ACC112 (cell line): ENCODE data around the gene EPB41L4A.
A peak's percentile ranks its signal among the peaks of the same experiment; 100 is the strongest.

Experiments
- H2AFZ ChIP-seq: fragments of 200-600 bp; sonication (generic); one replicate; pipeline ENCODE4 v1.6.0; 2017; ENCODE audit warnings: antibody characterized with exemption, low read length; ENCODE audit not compliant: unreplicated experiment
- H3K27ac ChIP-seq: fragments of 200-600 bp; sonication (generic); 2 replicates; pipeline ENCODE4 v1.5.1; 2014; ENCODE audit warnings: low read depth, mild to moderate bottlenecking, antibody characterized with exemption, low read length, moderate library complexity
- H3K27me3 ChIP-seq: fragments of 200-600 bp; sonication (generic); 2 replicates; pipeline ENCODE4 v1.6.1; 2014; ENCODE audit warnings: mild to moderate bottlenecking, antibody characterized with exemption, low read length, moderate library complexity, mixed read lengths; ENCODE audit not compliant: insufficient read depth
- H3K36me3 ChIP-seq: fragments of 200-600 bp; sonication (generic); 2 replicates; pipeline ENCODE4 v1.6.1; 2016; ENCODE audit warnings: mild to moderate bottlenecking, antibody characterized with exemption, low read length, moderate library complexity, mixed read lengths; ENCODE audit not compliant: insufficient read depth
- H3K4me1 ChIP-seq: fragments of 200-600 bp; sonication (generic); one replicate; pipeline ENCODE4 v1.6.1; 2016; ENCODE audit warnings: low read length, mixed read lengths; ENCODE audit not compliant: insufficient read depth, unreplicated experiment, control insufficient read depth
- H3K4me3 ChIP-seq: fragments of 200-600 bp; sonication (generic); 2 replicates; pipeline ENCODE4 v1.5.1; 2014; ENCODE audit warnings: mild to moderate bottlenecking, low read depth, low read length
- H3K79me2 ChIP-seq: fragments of 200-600 bp; sonication (generic); one replicate; pipeline ENCODE4 v1.6.0; 2016; ENCODE audit warnings: low read length; ENCODE audit not compliant: control insufficient read depth, unreplicated experiment, insufficient read depth

EPB41L4A gene

GRCh38 chr5:112419986-112420864 lies 1.1 kb upstream of the EPB41L4A start:
- Histone ChIP-seq H3K79me2 (no peaks in the 10 kb centered on the region), H2AFZ (peak overlapping the region; percentile 46), H3K4me3 (peak overlapping the region; percentile 72), H3K4me1 (no peaks in the 10 kb centered on the region), H3K36me3 (no peaks in the 10 kb centered on the region), H3K27ac (no peak overlapping the region), H3K27me3 (peaks cover 81% of the 10 kb centered on the region)

GRCh38 chr5:112418659-112419163 lies 366 bp downstream of the EPB41L4A start:
- Histone ChIP-seq H2AFZ (peak overlapping the region; percentile 57), H3K27ac (no peak overlapping the region), H3K79me2 (no peaks in the 10 kb centered on the region), H3K4me1 (no peaks in the 10 kb centered on the region), H3K4me3 (peak overlapping the region; percentile 72), H3K27me3 (peaks cover 83% of the 10 kb centered on the region), H3K36me3 (no peaks in the 10 kb centered on the region)

- H3K27ac ChIP-seq, result no peak overlapping the region
- H3K36me3 ChIP-seq, result no peaks in the 10 kb centered on the region
- peaks cover 87% of the 10 kb centered on the region for H3K27me3 ChIP-seq
- no peaks in the 10 kb centered on the region for H3K4me1 ChIP-seq
- peak overlapping the region; percentile 57 for H2AFZ ChIP-seq
- no peaks in the 10 kb centered on the region for H3K79me2 ChIP-seq
- peak overlapping the region; percentile 72 for H3K4me3 ChIP-seq
These were observed 982 bp downstream of the EPB41L4A start for GRCh38 chr5:112417931-112418658.

- Histone ChIP-seq H3K79me2 (no peaks in the 10 kb centered on the region), H3K4me3 (no peak overlapping the region), H3K4me1 (no peaks in the 10 kb centered on the region), H3K27me3 (peaks cover 69% of the 10 kb centered on the region), H3K36me3 (no peaks in the 10 kb centered on the region), H2AFZ (no peak overlapping the region), H3K27ac (no peak overlapping the region)
These were observed 3.5 kb downstream of the EPB41L4A start for GRCh38 chr5:112415552-112415951.

- Histone ChIP-seq H3K36me3 (no peaks in the 10 kb centered on the region), H3K4me1 (no peaks in the 10 kb centered on the region), H3K4me3 (no peak overlapping the region), H3K27ac (no peak overlapping the region), H3K79me2 (no peaks in the 10 kb centered on the region), H3K27me3 (peaks cover 50% of the 10 kb centered on the region), H2AFZ (no peak overlapping the region)
These were observed 5.5 kb downstream of the EPB41L4A start for GRCh38 chr5:112413611-112414010.

- H3K79me2 ChIP-seq, result no peaks in the 10 kb centered on the region
- no peak overlapping the region for H3K4me3 ChIP-seq
- peaks cover 37% of the 10 kb centered on the region for H3K27me3 ChIP-seq
- H2AFZ ChIP-seq, result no peak overlapping the region
- H3K27ac ChIP-seq, result no peak overlapping the region
- no peaks in the 10 kb centered on the region for H3K4me1 ChIP-seq
- H3K36me3 ChIP-seq, result no peaks in the 10 kb centered on the region
These were observed 6.7 kb downstream of the EPB41L4A start for GRCh38 chr5:112412346-112412745.

- no peaks in the 10 kb centered on the region for H3K36me3 ChIP-seq
- H2AFZ ChIP-seq, result no peak overlapping the region
- no peak overlapping the region for H3K4me3 ChIP-seq
- no peaks in the 10 kb centered on the region for H3K79me2 ChIP-seq
- H3K27ac ChIP-seq, result no peak overlapping the region
- H3K4me1 ChIP-seq, result no peaks in the 10 kb centered on the region
- peaks cover 33% of the 10 kb centered on the region for H3K27me3 ChIP-seq
These were observed 7.2 kb downstream of the EPB41L4A start for GRCh38 chr5:112411903-112412302.

- no peak overlapping the region for H3K27ac ChIP-seq
- H3K4me3 ChIP-seq, result no peak overlapping the region
- H3K79me2 ChIP-seq, result no peaks in the 10 kb centered on the region
- no peaks in the 10 kb centered on the region for H3K36me3 ChIP-seq
- H3K27me3 ChIP-seq, result peaks cover 3% of the 10 kb centered on the region
- no peaks in the 10 kb centered on the region for H3K4me1 ChIP-seq
- H2AFZ ChIP-seq, result no peak overlapping the region
These were observed 11.4 kb downstream of the EPB41L4A start for GRCh38 chr5:112407666-112408065.

- Histone ChIP-seq H3K27ac (no peak overlapping the region), H2AFZ (no peak overlapping the region), H3K4me1 (no peaks in the 10 kb centered on the region), H3K79me2 (no peaks in the 10 kb centered on the region), H3K27me3 (peaks cover 3% of the 10 kb centered on the region), H3K4me3 (no peak overlapping the region), H3K36me3 (no peaks in the 10 kb centered on the region)
These were observed 11.8 kb downstream of the EPB41L4A start for GRCh38 chr5:112407240-112407639.

GRCh38 chr5:112403069-112403468 lies 16.0 kb downstream of the EPB41L4A start:
- no peak overlapping the region for H3K4me3 ChIP-seq
- H3K79me2 ChIP-seq, result no peaks in the 10 kb centered on the region
- no peak overlapping the region for H3K27ac ChIP-seq
- no peaks in the 10 kb centered on the region for H3K36me3 ChIP-seq
- no peaks in the 10 kb centered on the region for H3K27me3 ChIP-seq
- no peaks in the 10 kb centered on the region for H3K4me1 ChIP-seq
- H2AFZ ChIP-seq, result no peak overlapping the region
